Measurements from ENCODE around the gene SUV39H1. TPM values are rescaled to one million over a fixed set of nuclear protein-coding genes. Genes with fewer than 3 reads are reported as not detected.
A peak's percentile ranks its signal among the peaks of the same experiment; 100 is the strongest.

The SUV39H1 gene
- total RNA-seq, 2 experiments from 2014 or later: 25.4 to 26.8 TPM

DNA sequence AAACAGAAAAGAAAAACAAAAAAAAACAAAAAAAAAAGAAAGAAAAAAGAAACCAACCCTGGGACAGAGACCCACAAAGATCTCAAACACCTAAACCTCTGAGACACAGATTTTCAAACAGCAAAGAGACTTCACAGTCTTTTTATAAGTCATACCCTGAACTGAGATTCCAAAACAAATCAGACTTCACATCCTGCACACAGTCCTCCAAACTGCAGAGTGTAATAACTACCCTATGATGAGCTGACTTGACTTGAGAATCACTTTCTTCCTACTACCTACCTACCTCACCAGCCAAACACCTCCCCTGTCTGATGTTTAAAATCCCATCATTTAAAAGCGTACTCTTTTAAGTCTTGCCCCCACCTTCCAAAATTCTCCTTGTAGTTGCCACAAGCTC, 39.8 kb downstream of the SUV39H1 start:
- H3K4me3 Mint-ChIP-seq: peak overlapping the region; percentile 93
- peak overlapping the region; percentile 95 for H3K27ac Mint-ChIP-seq
- ATAC-seq (ENCODE audit: low read depth) (no peak), DNase-seq (no peak)
- H3K9me3 Mint-ChIP-seq: no peaks in the 10 kb centered on the region
- peaks cover 2% of the 10 kb centered on the region for H3K36me3 Mint-ChIP-seq
- POLR2A ChIA-PET: interaction anchor here (0.5 to 2.8 kb wide), 9 partner anchors 10 to 222 kb away, joined by 3 to 31 read pairs (median 7); partner anchors contain the start of gene HDAC6
- no peaks in the 10 kb centered on the region for H3K27me3 Mint-ChIP-seq
- H3K4me1 Mint-ChIP-seq: peaks cover 9% of the 10 kb centered on the region

DNA sequence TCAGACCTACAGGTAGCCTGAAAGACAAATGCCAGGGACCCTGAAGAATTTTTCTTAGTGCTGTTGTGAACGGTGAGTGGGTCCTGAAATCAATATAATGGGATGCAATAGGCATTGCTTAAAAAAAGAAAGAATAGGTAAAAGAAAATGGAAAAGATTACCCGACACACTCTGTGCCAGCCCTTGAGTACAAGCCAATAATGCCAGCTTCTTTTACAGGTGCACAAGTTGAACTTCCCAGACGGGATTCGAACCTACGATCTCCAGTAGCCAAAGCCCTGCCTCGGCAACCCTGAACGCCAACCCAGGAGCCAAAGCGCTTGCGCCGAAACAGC, 40.3 kb downstream of the SUV39H1 start:
- Mint-ChIP-seq H3K27me3 (no peaks in the 10 kb centered on the region), H3K36me3 (peaks cover 2% of the 10 kb centered on the region), H3K4me1 (peaks cover 9% of the 10 kb centered on the region), H3K9me3 (no peaks in the 10 kb centered on the region), H3K4me3 (peak overlapping the region; percentile 93), H3K27ac (peak overlapping the region; percentile 95)
- DNase-seq: no peak
- no peak for ATAC-seq (ENCODE audit: low read depth)
- POLR2A ChIA-PET: interaction anchor here (0.5 to 2.9 kb wide), 19 partner anchors 9 to 222 kb away, joined by 3 to 31 read pairs (median 6); partner anchors contain the start of genes HDAC6, PQBP1, SUV39H1 and TBC1D25

DNA sequence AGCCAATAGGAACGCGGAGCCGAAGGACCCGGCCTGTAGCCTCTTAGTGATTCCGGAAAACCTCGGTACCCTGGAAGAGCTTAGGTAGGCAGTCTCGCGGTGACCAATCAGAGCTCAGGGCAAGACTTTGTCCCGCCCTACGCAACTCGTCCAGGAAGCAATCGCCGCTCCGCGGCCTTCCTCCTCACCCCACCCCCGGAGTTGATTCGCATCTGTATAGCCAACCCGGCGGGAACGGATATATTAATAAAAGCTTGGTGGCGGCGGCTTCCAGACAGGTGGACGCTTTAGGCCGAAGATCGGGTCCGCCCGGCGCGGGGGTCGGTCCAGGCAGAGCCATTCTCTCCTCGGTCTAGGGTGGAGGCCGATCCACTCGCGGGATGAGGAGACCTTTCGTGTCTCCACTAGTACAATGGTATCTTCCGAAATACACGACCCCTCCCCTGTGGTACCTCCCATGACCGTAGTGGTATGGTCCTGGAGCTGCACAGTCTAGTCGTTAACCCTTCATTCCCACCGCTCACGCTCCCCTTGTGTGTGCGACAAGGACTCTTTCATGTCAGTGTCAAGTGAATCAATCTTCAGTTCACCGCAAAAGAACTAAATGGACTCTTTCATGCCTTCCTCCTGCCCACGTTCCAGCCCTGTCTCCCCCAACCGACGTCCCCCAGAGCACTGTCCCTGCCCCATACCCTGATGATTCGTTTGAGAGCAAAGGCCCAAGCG, 40.8 kb downstream of the SUV39H1 start:
- POLR2A ChIA-PET: interaction anchor here (0.5 to 2.9 kb wide), 20 partner anchors 8 to 244 kb away, joined by 3 to 31 read pairs (median 6); partner anchors contain the start of genes HDAC6, PQBP1, SUV39H1 and TBC1D25
- H3K4me1 Mint-ChIP-seq: peaks cover 9% of the 10 kb centered on the region
- peaks cover 2% of the 10 kb centered on the region for H3K36me3 Mint-ChIP-seq
- H3K9me3 Mint-ChIP-seq: no peaks in the 10 kb centered on the region
- H3K4me3 Mint-ChIP-seq: peak overlapping the region; percentile 93
- H3K27ac Mint-ChIP-seq: peak overlapping the region; percentile 95
- peak; percentile 77 for DNase-seq
- peak; percentile 98 for ATAC-seq (ENCODE audit: low read depth)
- no peaks in the 10 kb centered on the region for H3K27me3 Mint-ChIP-seq

DNA sequence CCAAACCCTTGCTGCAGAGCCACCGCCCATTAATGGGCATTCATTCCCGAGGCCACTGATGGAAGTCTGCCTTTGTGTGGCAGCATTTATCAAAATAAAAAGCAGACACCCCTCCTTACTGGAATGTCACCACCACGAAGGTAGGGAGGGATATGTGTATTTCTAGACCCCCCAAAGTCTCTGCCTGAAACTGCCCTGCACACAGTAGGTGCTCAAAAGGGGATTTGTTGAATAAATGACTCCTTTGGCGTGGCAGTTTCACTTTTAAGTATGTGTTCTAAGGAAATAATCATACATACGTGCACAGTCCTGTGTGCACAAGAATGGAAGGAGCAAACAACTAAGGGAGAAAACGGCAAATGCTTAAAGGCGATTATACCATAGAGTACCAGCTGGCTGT, 41.4 kb downstream of the SUV39H1 start:
- Mint-ChIP-seq H3K36me3 (peaks cover 2% of the 10 kb centered on the region), H3K4me3 (peak overlapping the region; percentile 93), H3K27ac (peak overlapping the region; percentile 95), H3K27me3 (no peaks in the 10 kb centered on the region), H3K4me1 (peaks cover 9% of the 10 kb centered on the region), H3K9me3 (no peaks in the 10 kb centered on the region)
- POLR2A ChIA-PET: interaction anchor here (0.5 to 2.9 kb wide), 13 partner anchors 7 to 245 kb away, joined by 3 to 31 read pairs (median 6); partner anchors contain the start of genes HDAC6, PQBP1, SUV39H1 and TBC1D25
- DNase-seq (no peak), ATAC-seq (ENCODE audit: low read depth) (no peak)

DNA sequence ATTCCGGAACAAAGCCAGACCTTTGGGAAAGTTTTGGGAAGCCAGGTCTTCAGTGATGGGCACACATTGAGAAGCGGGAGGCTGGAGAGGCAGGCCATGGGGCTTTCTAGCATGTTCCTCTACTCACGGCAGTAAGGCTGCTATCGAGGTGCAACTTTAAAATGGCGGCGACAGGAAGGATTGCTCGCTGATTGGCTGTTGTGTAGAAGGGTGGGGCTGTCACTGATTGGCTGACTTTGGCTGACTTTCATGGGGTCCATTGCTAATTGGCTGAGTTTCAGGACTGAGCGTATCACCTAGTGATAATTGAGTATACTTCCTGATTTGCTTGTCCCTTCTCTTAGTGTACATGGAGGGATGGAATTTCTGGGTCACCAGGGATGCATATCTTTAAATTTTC, 45.3 kb downstream of the SUV39H1 start:
- DNase-seq (no peak), ATAC-seq (ENCODE audit: low read depth) (no peak)
- Mint-ChIP-seq H3K9me3 (no peaks in the 10 kb centered on the region), H3K4me3 (no peak overlapping the region), H3K4me1 (peaks cover 3% of the 10 kb centered on the region), H3K27me3 (no peaks in the 10 kb centered on the region), H3K36me3 (no peaks in the 10 kb centered on the region), H3K27ac (no peak overlapping the region)
- POLR2A ChIA-PET: interaction anchor here (0.6 kb wide), 1 partner anchor 39 kb away, joined by 4 read pairs; no protein-coding TSS in a partner anchor

DNA sequence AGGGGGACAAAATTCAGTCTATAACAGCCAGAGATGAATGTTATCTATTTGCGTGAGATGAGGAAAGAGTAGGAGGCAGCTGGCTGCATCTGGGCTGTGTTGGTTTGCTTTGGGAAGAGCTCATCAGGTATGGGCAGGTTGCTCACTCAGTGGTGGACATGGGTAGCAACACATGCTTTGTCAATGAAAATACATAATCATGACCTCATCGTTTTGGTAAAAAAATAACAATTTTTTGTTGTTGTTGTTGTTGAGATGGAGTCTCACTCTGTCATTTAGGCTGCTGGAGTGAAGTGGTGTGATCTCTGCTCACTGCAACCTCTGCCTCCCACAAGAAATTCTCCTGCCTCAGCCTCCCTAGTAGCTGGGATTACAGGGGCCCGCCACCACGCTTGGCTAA, 48.7 kb downstream of the SUV39H1 start:
- DNase-seq (no peak), ATAC-seq (ENCODE audit: low read depth) (no peak)
- no peaks in the 10 kb centered on the region for H3K9me3 Mint-ChIP-seq
- H3K36me3 Mint-ChIP-seq: no peaks in the 10 kb centered on the region
- POLR2A ChIA-PET: interaction anchor here (1.4 kb wide), 1 partner anchor 8 kb away, joined by 4 read pairs; no protein-coding TSS in a partner anchor
- no peak overlapping the region for H3K27ac Mint-ChIP-seq
- H3K4me3 Mint-ChIP-seq: no peak overlapping the region
- peaks cover 1% of the 10 kb centered on the region for H3K4me1 Mint-ChIP-seq
- H3K27me3 Mint-ChIP-seq: no peaks in the 10 kb centered on the region

DNA sequence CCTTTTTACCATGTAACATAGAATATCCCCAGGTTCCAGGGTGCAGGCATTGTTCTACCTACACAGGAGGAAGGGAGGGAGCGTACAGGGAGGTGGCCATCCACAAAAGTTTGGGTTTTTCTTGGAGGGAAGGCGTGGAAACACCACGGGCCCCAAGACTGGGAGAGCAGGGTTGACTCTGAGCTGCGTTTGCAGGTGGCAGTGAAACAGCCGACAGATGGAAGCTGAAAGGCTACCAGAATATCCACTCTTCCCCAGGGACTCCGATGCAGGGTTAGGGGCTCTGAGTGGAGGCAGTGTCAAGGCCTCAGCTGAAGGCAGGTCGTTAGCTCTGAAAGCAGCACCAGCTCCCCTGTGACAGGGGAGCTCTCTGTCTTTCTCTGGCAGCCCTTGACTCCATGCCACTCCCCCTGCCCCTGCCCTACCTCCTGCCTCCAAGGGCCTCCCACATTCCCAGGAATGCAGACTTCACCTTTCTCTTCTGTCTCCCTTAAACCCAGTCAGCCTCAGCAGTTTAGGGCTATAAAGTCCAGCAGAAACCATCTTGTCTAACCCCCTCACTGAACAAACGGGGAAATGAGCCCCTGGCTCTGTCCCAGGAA, 51.0 kb downstream of the SUV39H1 start:
- Mint-ChIP-seq H3K4me1 (peaks cover 5% of the 10 kb centered on the region), H3K27ac (no peak overlapping the region), H3K27me3 (no peaks in the 10 kb centered on the region), H3K4me3 (no peak overlapping the region), H3K9me3 (no peaks in the 10 kb centered on the region), H3K36me3 (no peaks in the 10 kb centered on the region)
- DNase-seq: no peak
- POLR2A ChIA-PET: no interaction called here
- no peak for ATAC-seq (ENCODE audit: low read depth)

DNA sequence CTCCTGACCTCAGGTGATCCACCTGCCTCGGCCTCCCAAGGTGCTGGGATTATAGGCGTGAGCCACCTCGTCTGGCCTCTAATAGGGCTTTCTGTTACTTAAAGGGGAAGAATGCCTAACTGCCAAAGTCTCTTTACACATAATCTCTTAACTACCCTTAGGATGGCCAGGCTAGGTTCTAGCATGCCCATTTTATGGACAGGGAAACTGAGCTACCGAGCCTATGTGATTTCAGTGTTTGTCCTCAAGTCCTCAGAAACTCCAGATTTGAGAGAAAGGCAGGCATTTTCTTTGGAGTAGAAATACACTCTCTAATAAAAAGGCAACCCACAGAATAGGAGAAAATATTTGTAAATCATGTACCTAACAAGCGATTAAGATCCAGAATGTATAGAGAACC, 52.6 kb downstream of the SUV39H1 start:
- no peak overlapping the region for H3K27ac Mint-ChIP-seq
- no peaks in the 10 kb centered on the region for H3K9me3 Mint-ChIP-seq
- H3K4me1 Mint-ChIP-seq: peaks cover 7% of the 10 kb centered on the region
- POLR2A ChIA-PET: interaction anchor here (2.0 kb wide), 1 partner anchor 12 kb away, joined by 6 read pairs; no protein-coding TSS in a partner anchor
- DNase-seq (no peak), ATAC-seq (ENCODE audit: low read depth) (no peak)
- no peaks in the 10 kb centered on the region for H3K36me3 Mint-ChIP-seq
- H3K27me3 Mint-ChIP-seq: no peaks in the 10 kb centered on the region
- no peak overlapping the region for H3K4me3 Mint-ChIP-seq

DNA sequence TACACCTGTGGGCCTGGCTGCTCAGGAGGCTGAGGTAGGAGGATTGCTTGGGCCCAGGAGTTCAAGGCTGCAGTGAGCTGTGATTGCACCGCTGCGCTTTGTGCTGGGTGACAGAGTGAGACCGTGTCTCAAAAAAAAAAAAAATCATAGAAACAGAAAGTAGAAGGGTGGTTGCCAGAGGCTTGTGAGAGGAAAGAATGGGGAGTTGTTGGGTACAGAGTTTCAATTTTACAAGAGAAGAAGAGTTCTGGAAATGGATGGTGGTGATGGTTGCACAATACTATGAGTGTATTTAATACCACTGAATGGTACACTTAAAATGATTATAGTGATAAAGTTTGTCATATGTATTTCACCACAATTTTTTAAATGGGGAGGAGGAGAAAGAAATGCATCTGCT, 54.8 kb downstream of the SUV39H1 start:
- DNase-seq (no peak), ATAC-seq (ENCODE audit: low read depth) (peak; percentile 52)
- H3K9me3 Mint-ChIP-seq: no peaks in the 10 kb centered on the region
- POLR2A ChIA-PET: interaction anchor here (1.3 to 2.0 kb wide), 3 partner anchors 11 to 55 kb away, joined by 3 to 6 read pairs (median 5); partner anchors contain the start of gene SUV39H1
- H3K36me3 Mint-ChIP-seq: no peaks in the 10 kb centered on the region
- H3K4me3 Mint-ChIP-seq: no peak overlapping the region
- peaks cover 7% of the 10 kb centered on the region for H3K4me1 Mint-ChIP-seq
- H3K27me3 Mint-ChIP-seq: no peaks in the 10 kb centered on the region
- H3K27ac Mint-ChIP-seq: peak overlapping the region; percentile 68

DNA sequence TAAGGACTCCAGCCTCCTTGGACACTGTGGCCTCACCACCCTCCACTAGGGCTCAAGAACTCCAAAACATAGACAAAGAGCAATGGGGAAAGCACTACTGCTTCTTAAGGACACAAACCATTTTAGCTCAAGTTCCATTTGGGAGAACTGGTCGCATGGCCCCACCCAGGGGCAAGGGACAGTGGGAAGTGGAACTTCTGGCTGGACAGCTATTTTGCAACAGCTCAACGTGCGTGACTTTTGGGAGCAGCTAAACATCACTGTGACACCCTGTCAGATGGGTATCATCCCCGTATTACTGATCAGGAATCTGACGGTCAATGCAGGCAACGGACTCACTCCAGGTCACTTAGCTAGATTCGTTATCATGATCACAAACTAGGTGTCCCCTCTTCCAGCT, 56.0 kb downstream of the SUV39H1 start:
- ATAC-seq (ENCODE audit: low read depth) (no peak), DNase-seq (no peak)
- Mint-ChIP-seq H3K4me3 (no peak overlapping the region), H3K9me3 (no peaks in the 10 kb centered on the region), H3K27me3 (no peaks in the 10 kb centered on the region), H3K4me1 (peaks cover 7% of the 10 kb centered on the region), H3K36me3 (no peaks in the 10 kb centered on the region), H3K27ac (no peak overlapping the region)
- POLR2A ChIA-PET: interaction anchor here (1.3 kb wide), 1 partner anchor 56 kb away, joined by 3 read pairs; the partner anchor contains the start of gene SUV39H1

DNA sequence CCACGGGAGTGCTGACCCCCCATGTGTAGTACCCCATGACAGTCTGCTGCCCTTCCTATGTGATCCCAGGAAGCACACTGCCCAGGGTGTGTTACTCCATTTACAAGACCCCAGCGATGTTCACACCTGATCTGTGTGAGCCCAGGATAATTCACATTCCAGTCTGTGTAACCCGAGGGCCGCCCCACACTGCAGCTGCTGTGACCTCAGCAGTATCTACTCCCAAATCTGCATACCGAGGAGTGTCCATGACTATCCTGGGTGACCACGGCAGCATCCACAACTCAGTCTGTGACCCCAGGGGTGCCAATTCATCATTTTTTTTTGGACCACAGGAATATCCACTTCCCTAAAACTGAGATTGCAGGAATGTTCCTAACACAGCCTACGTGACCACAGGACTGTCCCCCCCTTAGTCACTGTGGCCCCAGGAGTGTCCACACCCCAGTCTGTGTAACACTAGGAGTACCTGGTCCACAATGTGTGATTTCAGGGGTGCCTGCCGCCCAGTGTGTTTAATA, 57.2 kb downstream of the SUV39H1 start:
- no peak overlapping the region for H3K27ac Mint-ChIP-seq
- H3K27me3 Mint-ChIP-seq: no peaks in the 10 kb centered on the region
- H3K9me3 Mint-ChIP-seq: no peaks in the 10 kb centered on the region
- H3K4me3 Mint-ChIP-seq: no peak overlapping the region
- H3K36me3 Mint-ChIP-seq: no peaks in the 10 kb centered on the region
- no peak for DNase-seq
- H3K4me1 Mint-ChIP-seq: peaks cover 7% of the 10 kb centered on the region
- POLR2A ChIA-PET: no interaction called here
- no peak for ATAC-seq (ENCODE audit: low read depth)

DNA sequence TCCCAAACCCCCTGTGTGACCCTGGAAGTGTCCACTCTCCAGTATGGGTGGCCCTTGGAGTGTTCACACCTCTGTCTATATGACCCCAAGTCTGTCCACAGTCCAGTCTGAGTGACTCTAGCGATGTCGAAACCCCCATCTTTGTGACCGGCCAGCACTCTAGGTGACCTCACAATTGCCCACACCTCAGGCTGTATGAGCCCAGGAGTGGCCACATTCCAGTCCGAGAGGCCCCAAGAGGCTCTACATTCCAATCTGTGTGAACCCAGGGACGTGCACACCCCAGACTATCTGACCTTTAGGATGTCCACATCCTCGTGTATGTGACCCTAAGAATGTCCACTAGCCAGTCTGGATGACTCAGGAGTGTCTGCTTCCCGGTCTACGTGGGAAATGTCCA, 57.7 kb downstream of the SUV39H1 start:
- no peak overlapping the region for H3K4me3 Mint-ChIP-seq
- no peaks in the 10 kb centered on the region for H3K36me3 Mint-ChIP-seq
- no peak for ATAC-seq (ENCODE audit: low read depth)
- H3K9me3 Mint-ChIP-seq: no peaks in the 10 kb centered on the region
- no peak overlapping the region for H3K27ac Mint-ChIP-seq
- H3K27me3 Mint-ChIP-seq: no peaks in the 10 kb centered on the region
- DNase-seq: no peak
- H3K4me1 Mint-ChIP-seq: peaks cover 7% of the 10 kb centered on the region
- POLR2A ChIA-PET: no interaction called here

Measured in activated naive CD8-positive, alpha-beta T cell treated with anti-CD3 and anti-CD28 coated beads, Interleukin-2, amount 10 ng/mL, durations not matched to agents 7 days and 5 days (primary cell).